HS-5 (cell line): ENCODE measurements around the gene RTL5.
A peak's percentile ranks its signal among the peaks of the same experiment; 100 is the strongest.

Source experiments
- DNase-seq: peaks from one replicate; pipeline ENCODE4 v3.0.0-alpha.2; 2012; ENCODE audit warnings: low read depth

Gene RTL5

GRCh38 chrX:72129661-72130060 lies 2.1 kb downstream of the RTL5 start:
- DNase-seq, result no peak

DNA sequence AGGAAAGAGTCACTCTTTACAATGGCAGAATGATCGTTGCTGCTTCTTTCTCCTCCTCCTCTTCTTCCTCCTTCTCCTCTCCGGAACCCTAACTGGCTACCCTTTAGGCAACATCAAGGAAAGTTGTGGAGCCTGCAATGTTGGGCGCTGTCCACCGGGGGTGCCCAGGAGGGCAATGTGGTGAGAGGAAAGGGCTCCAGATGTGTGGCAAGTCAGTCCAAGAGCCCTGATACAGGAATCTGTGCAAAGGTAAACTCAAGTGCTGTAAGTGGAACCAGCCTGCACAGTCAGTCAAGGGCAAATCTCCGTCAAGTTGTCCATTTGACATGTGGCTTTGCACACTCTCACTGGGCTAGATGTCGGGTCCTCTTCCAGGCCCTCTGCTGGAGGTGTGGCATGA lies 2.8 kb downstream of the RTL5 start:
- DNase-seq, result no peak

GRCh38 chrX:72128183-72128834 lies 3.4 kb downstream of the RTL5 start:
- DNase-seq, result no peak

DNA sequence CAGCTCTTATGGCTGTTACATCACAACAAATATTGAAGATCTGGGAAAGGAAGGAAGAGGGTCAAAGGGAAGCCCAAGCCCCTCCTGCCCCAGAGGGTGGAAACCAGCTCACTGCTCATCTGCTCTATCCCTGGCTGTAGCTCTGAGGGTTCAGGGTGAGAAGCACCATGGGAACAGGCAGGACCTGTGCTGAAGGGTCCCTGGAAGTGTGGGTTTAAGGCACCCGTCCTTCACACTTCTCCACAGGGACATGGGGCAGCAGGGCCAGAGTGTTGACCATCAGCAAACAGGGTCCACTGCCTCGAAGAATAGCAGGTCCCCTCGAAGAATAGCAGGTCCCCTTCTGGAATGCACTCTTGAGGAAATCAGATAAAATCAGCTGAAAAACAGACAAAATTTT lies 4.4 kb downstream of the RTL5 start:
- DNase-seq, result no peak

- DNase-seq, result peak; percentile 42
Observed at GRCh38 chrX:72126539-72127140, 5.1 kb downstream of the RTL5 start.

DNA sequence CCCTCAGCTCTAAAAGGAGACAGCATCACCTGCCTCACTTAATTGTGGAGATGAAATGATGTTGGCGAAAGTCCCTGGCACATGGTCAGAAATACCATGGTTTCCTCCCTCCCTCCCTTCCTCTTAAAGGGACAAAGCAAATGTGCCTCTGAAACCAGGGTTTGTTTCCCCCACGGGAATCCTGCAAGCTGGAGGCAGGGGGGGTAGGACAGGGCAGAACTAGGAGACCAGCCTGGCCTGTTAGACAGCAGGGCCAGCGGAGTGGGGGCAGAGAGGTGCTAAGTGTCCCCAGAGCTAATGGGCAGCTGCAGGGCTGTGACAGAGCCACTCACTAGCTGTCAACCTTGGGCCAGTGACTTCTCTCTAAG lies 5.7 kb downstream of the RTL5 start:
- DNase-seq, result no peak

DNA sequence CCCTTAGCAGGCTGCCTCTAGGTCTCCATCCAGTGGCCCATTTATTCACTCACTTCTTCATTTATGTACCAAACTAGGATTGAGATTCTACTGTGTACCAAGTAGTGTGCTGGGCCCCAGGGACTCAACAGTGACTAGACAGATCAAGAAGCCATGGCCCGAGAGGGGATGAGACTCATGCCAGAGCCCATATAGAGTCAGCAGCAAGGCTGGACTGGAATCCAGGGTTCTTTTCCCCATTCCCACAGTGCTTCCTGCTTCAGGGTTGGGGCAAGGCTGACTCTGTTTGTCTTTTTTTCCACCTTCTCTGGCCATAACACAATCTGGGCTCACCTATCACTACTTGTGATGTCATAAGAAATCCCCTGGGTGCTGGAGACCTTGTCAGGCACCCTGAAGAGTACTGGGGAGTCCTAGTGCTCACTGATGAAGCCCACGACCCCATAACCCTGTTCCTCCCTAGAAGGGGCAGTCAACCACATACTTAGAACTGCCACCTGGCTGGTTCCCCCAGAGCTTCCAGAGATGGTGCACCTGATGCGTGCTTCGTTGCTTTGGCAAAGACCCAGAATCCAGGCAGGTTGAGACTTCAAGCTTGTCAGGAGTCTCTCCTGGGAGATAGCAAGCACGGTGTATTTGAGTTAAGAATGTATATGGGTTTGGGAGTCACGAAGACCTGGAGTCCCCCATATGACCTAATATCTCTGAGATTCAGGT lies 6.2 kb downstream of the RTL5 start:
- DNase-seq, result no peak

DNA sequence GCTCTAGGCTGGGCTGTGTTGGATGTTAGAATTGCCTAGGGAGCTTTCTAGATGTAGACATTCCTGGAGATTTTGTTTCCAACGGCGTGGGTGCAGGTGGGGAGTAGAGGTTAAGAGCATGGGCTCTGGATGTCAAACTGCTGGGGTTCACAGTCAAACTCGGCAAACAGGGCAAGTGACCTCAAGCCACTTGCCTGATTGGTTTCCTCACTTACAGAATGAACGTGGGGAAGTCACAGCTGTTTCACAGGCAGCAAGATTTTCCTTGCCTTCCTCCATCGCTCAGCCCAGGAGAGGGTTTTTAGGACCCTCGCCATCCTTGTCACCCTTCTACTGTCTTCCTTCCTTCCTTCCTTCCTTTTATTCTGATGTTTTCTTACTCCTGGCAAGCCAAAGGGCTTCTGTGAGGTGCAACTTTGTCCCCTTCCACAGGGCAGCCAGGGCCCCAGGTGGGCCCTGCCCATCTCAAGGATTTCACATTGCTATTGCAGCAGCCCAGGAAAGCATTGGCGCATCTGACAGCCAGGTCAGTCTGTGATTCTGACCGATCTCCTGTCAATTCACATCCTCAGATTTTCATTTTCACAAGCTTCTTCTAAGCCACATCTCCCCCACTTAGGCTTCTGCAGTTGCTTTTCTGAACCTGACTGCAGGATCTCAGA lies 7.0 kb downstream of the RTL5 start:
- DNase-seq, result no peak

GRCh38 chrX:72123471-72124185 lies 8.1 kb downstream of the RTL5 start:
- no peak for DNase-seq

GRCh38 chrX:72122621-72123337 lies 8.9 kb downstream of the RTL5 start:
- DNase-seq, result no peak

- no peak for DNase-seq
Observed at GRCh38 chrX:72121383-72121782, 10.3 kb downstream of the RTL5 start.

- DNase-seq, result no peak
Observed at GRCh38 chrX:72120837-72121236, 10.9 kb downstream of the RTL5 start.

- no peak for DNase-seq
Observed at GRCh38 chrX:72117636-72118210, 14.0 kb downstream of the RTL5 start.

DNA sequence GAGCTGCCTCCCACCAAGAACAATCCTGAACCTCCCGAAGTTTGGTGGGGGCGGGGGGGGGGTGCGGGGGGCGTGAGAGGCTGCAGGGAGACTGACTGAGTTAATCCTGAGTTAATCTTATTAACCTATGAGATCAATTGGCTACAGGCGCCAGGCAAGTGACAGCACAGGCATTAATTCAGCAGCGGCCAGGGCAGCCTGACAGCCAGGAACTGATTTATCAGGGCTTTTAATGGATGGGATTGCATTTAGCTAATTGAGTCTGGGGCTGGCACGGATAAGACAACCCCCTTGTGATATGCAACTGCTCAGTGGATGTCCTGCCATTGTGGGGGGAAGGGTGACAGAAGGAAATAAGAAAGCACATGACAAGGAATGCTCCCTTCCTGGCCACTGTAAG lies 16.3 kb downstream of the RTL5 start:
- DNase-seq, result no peak

DNA sequence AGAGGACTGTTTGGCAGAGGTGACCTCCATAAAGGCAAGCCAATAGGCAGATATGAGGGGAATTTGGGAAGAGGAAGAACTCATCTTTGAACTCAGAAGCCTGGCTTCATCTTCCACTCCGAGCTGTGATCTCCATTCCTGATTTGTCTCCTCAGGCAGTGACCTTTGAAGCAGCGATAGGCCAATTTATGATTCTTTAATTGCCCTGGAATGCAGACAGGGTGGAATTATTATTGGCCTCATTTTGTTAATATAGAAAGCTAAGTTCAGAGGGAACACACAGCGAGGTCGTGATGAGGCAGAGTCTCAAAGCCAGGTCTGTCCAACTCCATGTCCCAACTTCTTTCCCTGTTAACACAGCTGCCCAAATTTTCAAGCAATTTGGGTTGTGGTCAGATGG lies 16.9 kb downstream of the RTL5 start:
- DNase-seq, result no peak

GRCh38 chrX:72114306-72114705 lies 17.4 kb downstream of the RTL5 start:
- no peak for DNase-seq

- DNase-seq, result no peak
Observed at GRCh38 chrX:72113461-72113860, 18.3 kb downstream of the RTL5 start.

- no peak for DNase-seq
Observed at GRCh38 chrX:72110876-72111708, 20.6 kb downstream of the RTL5 start.

DNA sequence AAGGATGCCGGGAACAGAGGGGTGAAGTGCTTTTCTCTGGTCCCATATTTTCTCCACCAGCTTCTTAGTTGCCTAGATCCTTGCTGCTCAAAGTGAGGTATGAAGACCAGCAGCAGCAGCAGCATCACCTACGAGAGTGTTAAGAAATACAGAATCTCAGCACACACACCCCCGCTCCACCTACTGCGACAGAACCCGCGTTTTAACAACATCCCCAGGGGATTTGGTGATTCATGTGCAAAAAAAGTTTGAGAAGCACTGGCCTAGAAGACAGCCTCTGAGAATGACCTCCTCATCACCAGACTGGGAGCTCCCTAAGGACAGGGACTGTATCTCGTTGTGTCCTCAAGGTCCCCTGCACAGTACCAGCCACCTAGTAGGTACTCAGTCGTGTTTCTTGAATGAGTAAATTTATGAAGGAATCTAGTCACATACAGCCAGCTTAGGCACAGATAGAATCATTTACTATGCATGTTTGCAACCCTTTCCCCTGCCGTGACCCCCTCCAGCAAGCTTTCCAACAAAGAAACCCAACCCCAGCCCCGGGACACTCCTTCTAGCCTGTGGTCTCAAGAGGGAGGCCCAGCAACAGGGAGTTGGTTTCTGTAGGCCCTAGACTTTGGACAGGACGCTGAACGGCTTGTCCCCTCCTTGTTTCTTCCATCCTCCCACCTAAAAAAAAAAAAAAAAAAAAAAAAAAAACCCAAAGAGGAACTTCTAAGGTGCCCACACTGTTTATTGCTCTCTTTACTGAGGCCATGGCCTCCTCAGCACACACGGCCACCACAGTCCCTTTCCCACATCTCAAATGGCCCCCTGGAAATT lies 21.5 kb downstream of the RTL5 start:
- no peak for DNase-seq

DNA sequence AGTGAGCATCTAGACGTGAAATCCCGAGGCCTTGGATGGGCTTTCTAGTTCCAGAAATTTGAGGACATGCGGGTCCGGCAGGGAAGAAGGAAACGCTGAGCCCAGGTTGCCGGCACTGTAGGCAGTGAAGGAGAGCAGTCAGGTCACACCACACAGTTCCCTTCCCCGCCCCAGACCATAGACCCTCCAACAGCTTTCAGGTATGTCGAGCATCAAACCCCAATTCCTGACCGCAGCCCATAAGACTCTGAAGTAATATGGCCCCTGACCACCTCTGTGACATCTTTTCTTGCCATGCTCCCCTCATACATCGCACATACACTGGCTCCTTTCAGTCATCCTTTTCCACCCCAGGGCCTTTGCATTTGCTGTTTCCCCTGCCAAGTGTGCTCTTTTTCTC lies 23.0 kb downstream of the RTL5 start:
- no peak for DNase-seq
